ENCODE results near the gene ZDHHC1.

DNA sequence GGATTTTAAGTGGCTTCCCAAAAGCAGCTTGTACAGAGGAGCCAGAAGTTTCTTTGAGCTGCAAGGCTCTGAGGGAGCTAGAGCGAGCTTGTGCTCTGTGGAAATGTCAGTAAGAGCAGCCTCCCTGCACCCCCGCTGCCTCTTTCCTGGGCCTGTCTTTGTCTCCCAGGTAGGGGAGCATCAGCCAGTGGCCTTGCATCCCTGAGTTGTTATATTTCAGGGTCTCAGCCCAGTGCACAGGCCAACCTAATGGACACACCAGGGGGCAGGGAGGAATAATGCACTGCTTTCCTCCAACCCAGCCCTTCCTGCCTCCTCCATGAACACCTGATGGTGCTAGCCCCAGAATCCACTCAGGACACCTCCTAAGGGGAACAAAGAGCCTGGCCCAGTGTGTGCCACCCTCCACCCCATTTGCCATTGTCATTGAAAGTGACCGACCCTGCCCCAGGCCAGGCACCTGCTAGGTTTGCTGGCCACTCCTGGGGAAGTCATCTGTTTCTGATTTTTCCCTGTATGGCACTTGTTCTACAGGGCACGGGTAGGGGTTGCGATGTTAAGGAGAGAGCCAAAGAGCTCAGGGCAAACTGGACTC, 29.3 kb downstream of the ZDHHC1 start:
- TF ChIP-seq SNAI2 (CRISPR knock-in tag; IDR thresholded peaks at IDR 0.05) (no peak), ZFP30 (CRISPR knock-in tag; IDR thresholded peaks at IDR 0.05) (no peak)
- TF ChIP-seq, protein P1, sequence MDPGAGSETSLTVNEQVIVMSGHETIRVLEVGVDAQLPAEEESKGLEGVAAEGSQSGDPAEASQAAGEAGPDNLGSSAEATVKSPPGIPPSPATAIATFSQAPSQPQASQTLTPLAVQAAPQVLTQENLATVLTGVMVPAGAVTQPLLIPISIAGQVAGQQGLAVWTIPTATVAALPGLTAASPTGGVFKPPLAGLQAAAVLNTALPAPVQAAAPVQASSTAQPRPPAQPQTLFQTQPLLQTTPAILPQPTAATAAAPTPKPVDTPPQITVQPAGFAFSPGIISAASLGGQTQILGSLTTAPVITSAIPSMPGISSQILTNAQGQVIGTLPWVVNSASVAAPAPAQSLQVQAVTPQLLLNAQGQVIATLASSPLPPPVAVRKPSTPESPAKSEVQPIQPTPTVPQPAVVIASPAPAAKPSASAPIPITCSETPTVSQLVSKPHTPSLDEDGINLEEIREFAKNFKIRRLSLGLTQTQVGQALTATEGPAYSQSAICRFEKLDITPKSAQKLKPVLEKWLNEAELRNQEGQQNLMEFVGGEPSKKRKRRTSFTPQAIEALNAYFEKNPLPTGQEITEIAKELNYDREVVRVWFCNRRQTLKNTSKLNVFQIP (CRISPR knock-in tag; IDR thresholded peaks at IDR 0.05; ENCODE audit: borderline replicate concordance, low read depth) = no peak

Data from SK-N-SH treated with all-trans-retinoic acid at 6 μM for 48 hours (cell line).